Colonic mucosa (tissue), 4 donors: ENCODE results near the gene SMURF2. TPM values are rescaled to one million over a fixed set of nuclear protein-coding genes. Genes with fewer than 3 reads are reported as not detected.
A peak's percentile ranks its signal among the peaks of the same experiment; 100 is the strongest.

Source experiments
- DNase-seq: peaks from one replicate; pipeline ENCODE4 v3.0.0-alpha.2; 2020
- H3K27ac ChIP-seq: fragments of 200-600 bp; one replicate; pipeline ENCODE4 v1.8.0; 2021
- H3K27me3 ChIP-seq: fragments of 200-600 bp; one replicate; pipeline ENCODE4 v1.8.0; 2021
- H3K36me3 ChIP-seq: fragments of 200-600 bp; one replicate; pipeline ENCODE4 v1.8.0; 2021
- H3K4me1 ChIP-seq: fragments of 200-600 bp; one replicate; pipeline ENCODE4 v1.8.0; 2021; ENCODE audit warnings: mild to moderate bottlenecking
- H3K4me3 ChIP-seq: fragments of 200-600 bp; one replicate; pipeline ENCODE4 v1.8.0; 2021
- H3K9ac ChIP-seq, 2 donors: one replicate each; pipeline ENCODE4 v1.7.0; 2013; ENCODE audit warnings: control low read depth in 2 of 2, low read depth in 2 of 2, low read length in 2 of 2
- H3K9me3 ChIP-seq: fragments of 200-600 bp; one replicate; pipeline ENCODE4 v1.8.0; 2021
- CTCF ChIP-seq: fragments of 200-600 bp; IDR thresholded peaks from one replicate; pipeline ENCODE4 v1.8.0; 2022; ENCODE audit warnings: antibody characterized with exemption, mild to moderate bottlenecking
- intact Hi-C: fragments of 100-400 bp; cut with DNase I; formaldehyde crosslinking; loops from one replicate; pipeline ENCODE4 v1.14.1; 2022
- total RNA-seq, 2 donors: library from RNA; stranded (reverse); fragmentation: NEBNext Ultra II Directional in 1 of 2; extraction: Animal tissue kit (Norgen Biotek cat#: 25700) in 1 of 2; gene quantifications; one replicate each; pipeline ENCODE4 v1.2.1, GENCODE V29; 2021
- donor health status: healthy.
- donor health status: DM: no; HTN: no; CAD: no.
- donor health status: DM: no; HTN: no; CAD: no.

The SMURF2 gene
- total RNA-seq, 2 donors from 2014 or later, result 10.6 to 18.6 TPM

- no peak overlapping the region for H3K4me3 ChIP-seq
- no peak for TF ChIP-seq CTCF
- no peak overlapping the region for H3K9ac ChIP-seq
- no peak overlapping the region for H3K27ac ChIP-seq
- no peak for DNase-seq
- no peaks in the 10 kb centered on the region for H3K9me3 ChIP-seq
- no peaks in the 10 kb centered on the region for H3K36me3 ChIP-seq
- H3K4me1 ChIP-seq, result no peaks in the 10 kb centered on the region
- intact Hi-C loops, result no loop called here
- no peaks in the 10 kb centered on the region for H3K27me3 ChIP-seq
These were observed 36.6 kb upstream of the SMURF2 start for GRCh38 chr17:64698725-64699124.

- peak; percentile 69 for DNase-seq
- no peak overlapping the region for H3K27ac ChIP-seq
- no peak for TF ChIP-seq CTCF
These were observed 32.1 kb upstream of the SMURF2 start for GRCh38 chr17:64694207-64694606.

GRCh38 chr17:64692187-64692586, 30.1 kb upstream of the SMURF2 start:
- no peak overlapping the region for H3K9ac ChIP-seq
- H3K27ac ChIP-seq, result no peak overlapping the region
- H3K4me1 ChIP-seq, result no peaks in the 10 kb centered on the region
- intact Hi-C loops, result no loop called here
- TF ChIP-seq CTCF, result no peak
- H3K4me3 ChIP-seq, result no peak overlapping the region
- H3K36me3 ChIP-seq, result no peaks in the 10 kb centered on the region
- H3K9me3 ChIP-seq, result no peaks in the 10 kb centered on the region
- no peak for DNase-seq
- no peaks in the 10 kb centered on the region for H3K27me3 ChIP-seq

More at GRCh38 chr17:64694207-64694606, 32.1 kb upstream of the SMURF2 start:
- Histone ChIP-seq H3K9me3 (no peaks in the 10 kb centered on the region), H3K4me1 (no peaks in the 10 kb centered on the region), H3K4me3 (no peak overlapping the region), H3K27me3 (no peaks in the 10 kb centered on the region), H3K36me3 (no peaks in the 10 kb centered on the region), H3K9ac (no peak overlapping the region)
- intact Hi-C loops, result no loop called here

- Histone ChIP-seq H3K9me3 (no peaks in the 10 kb centered on the region), H3K27me3 (no peaks in the 10 kb centered on the region), H3K27ac (no peak overlapping the region), H3K4me3 (no peak overlapping the region), H3K9ac (no peak overlapping the region), H3K4me1 (no peaks in the 10 kb centered on the region), H3K36me3 (no peaks in the 10 kb centered on the region)
- intact Hi-C loops, result no loop called here
- no peak for TF ChIP-seq CTCF
- DNase-seq, result no peak
These were observed 27.0 kb upstream of the SMURF2 start for GRCh38 chr17:64689106-64689505.

GRCh38 chr17:64688481-64688880, 26.4 kb upstream of the SMURF2 start:
- intact Hi-C loops, result no loop called here
- Histone ChIP-seq H3K4me1 (no peaks in the 10 kb centered on the region), H3K36me3 (no peaks in the 10 kb centered on the region), H3K4me3 (no peak overlapping the region), H3K9me3 (no peaks in the 10 kb centered on the region), H3K27ac (no peak overlapping the region), H3K27me3 (no peaks in the 10 kb centered on the region), H3K9ac (no peak overlapping the region)
- TF ChIP-seq CTCF, result no peak
- no peak for DNase-seq

- intact Hi-C loops, result no loop called here
- no peaks in the 10 kb centered on the region for H3K9me3 ChIP-seq
- H3K4me1 ChIP-seq, result no peaks in the 10 kb centered on the region
- no peak overlapping the region for H3K4me3 ChIP-seq
- DNase-seq, result no peak
- no peaks in the 10 kb centered on the region for H3K36me3 ChIP-seq
- no peak overlapping the region for H3K27ac ChIP-seq
- H3K9ac ChIP-seq, result no peak overlapping the region
- no peak for TF ChIP-seq CTCF
- no peaks in the 10 kb centered on the region for H3K27me3 ChIP-seq
These were observed 25.9 kb upstream of the SMURF2 start for GRCh38 chr17:64687961-64688360.
